Keratinocyte (primary cell): Measurements from ENCODE around the gene FBXW7. TPM values are rescaled to one million over a fixed set of nuclear protein-coding genes. Genes with fewer than 3 reads are reported as not detected.

Experiments used
- DNase-seq: peaks from one replicate; pipeline ENCODE4 v3.0.0-alpha.2; 2011; ENCODE audit warnings: low read depth, missing footprints, low spot score
- FAIRE-seq: peaks from 2 replicates; lab custom pipeline; 2011; peaks lifted over from hg19 to GRCh38; lab: Jason Lieb, UNC
- H2AFZ ChIP-seq: 2 replicates; pipeline ENCODE4 v1.6.0; 2012; ENCODE audit warnings: low read length, control low read depth, inconsistent platforms; ENCODE audit not compliant: control insufficient read depth
- H3K27ac ChIP-seq: 2 replicates; pipeline ENCODE4 v1.5.1; 2011; ENCODE audit warnings: low read length; ENCODE audit not compliant: control insufficient read depth, insufficient read depth
- H3K27me3 ChIP-seq: 3 replicates; pipeline ENCODE4 v1.6.0; 2011; ENCODE audit warnings: low read length; ENCODE audit not compliant: control insufficient read depth, insufficient read depth; ENCODE audit errors: extremely low read depth
- H3K36me3 ChIP-seq, 2 experiments: 2 replicates in 1 of 2; 3 replicates in 1 of 2; pipeline ENCODE4 v1.5.1; 2011; ENCODE audit warnings: low read length in 2 of 2, mild to moderate bottlenecking in 1 of 2; ENCODE audit not compliant: control insufficient read depth in 2 of 2, insufficient read depth in 2 of 2; ENCODE audit errors: extremely low read depth in 1 of 2
- H3K4me1 ChIP-seq: 3 replicates; pipeline ENCODE4 v1.5.1; 2011; ENCODE audit warnings: low read length; ENCODE audit not compliant: control insufficient read depth, insufficient read depth; ENCODE audit errors: extremely low read depth
- H3K4me2 ChIP-seq: 3 replicates; pipeline ENCODE4 v1.6.0; 2011; ENCODE audit warnings: low read depth, low read length; ENCODE audit not compliant: control insufficient read depth, insufficient read depth; ENCODE audit errors: extremely low read depth
- H3K4me3 ChIP-seq, 3 experiments: fragments of 200-600 bp in 1 of 3; sonication (generic) in 1 of 3; 2 replicates in 2 of 3; 3 replicates in 1 of 3; pipeline ENCODE4 v1.5.1; 2011 to 2016; ENCODE audit warnings: low read length in 3 of 3, mild to moderate bottlenecking in 3 of 3, control low read depth in 2 of 3, inconsistent platforms in 1 of 3, low read depth in 1 of 3, mixed read lengths in 1 of 3, mixed run types in 1 of 3, moderate library complexity in 1 of 3; ENCODE audit not compliant: control insufficient read depth in 2 of 3, insufficient read depth in 2 of 3; ENCODE audit errors: extremely low read depth in 1 of 3
- H3K79me2 ChIP-seq: 2 replicates; pipeline ENCODE4 v1.6.0; 2012; ENCODE audit warnings: low read length; ENCODE audit not compliant: control insufficient read depth, insufficient read depth
- H3K9ac ChIP-seq: 3 replicates; pipeline ENCODE4 v1.6.0; 2011; ENCODE audit warnings: low read length; ENCODE audit not compliant: control insufficient read depth, insufficient read depth; ENCODE audit errors: extremely low read depth
- H3K9me1 ChIP-seq: 3 replicates; pipeline ENCODE4 v1.6.0; 2011; ENCODE audit warnings: low read length; ENCODE audit not compliant: control insufficient read depth, insufficient read depth; ENCODE audit errors: extremely low read depth
- H3K9me3 ChIP-seq: 2 replicates; pipeline ENCODE4 v1.5.1; 2012; ENCODE audit warnings: low read depth, low read length; ENCODE audit not compliant: control insufficient read depth
- H4K20me1 ChIP-seq: 3 replicates; pipeline ENCODE4 v1.6.0; 2011; ENCODE audit warnings: low read length; ENCODE audit not compliant: control insufficient read depth, insufficient read depth; ENCODE audit errors: extremely low read depth
- CTCF ChIP-seq, 3 experiments: IDR thresholded peaks in 1 of 3; conservative IDR thresholded peaks in 1 of 3; optimal IDR thresholded peaks in 1 of 3; 2 replicates in 2 of 3; 3 replicates in 1 of 3; pipeline versions ENCODE3 to v1.5.1; 2011; ENCODE audit warnings: low read length in 3 of 3, mild to moderate bottlenecking in 3 of 3, moderate library complexity in 2 of 3, control low read depth in 1 of 3, inconsistent platforms in 1 of 3; ENCODE audit not compliant: insufficient read depth in 2 of 3; ENCODE audit errors: extremely low read depth in 1 of 3
- EZH2 ChIP-seq: IDR thresholded peaks from one replicate; pipeline ENCODE4 v1.6.1; 2012; ENCODE audit warnings: inconsistent platforms, mild to moderate bottlenecking, low read length, moderate library complexity
- dilution Hi-C: fragments of 300-500 bp; cut with MboI; formaldehyde crosslinking; loops from one replicate; pipeline ENCODE4 v1.7.0; 2020; ENCODE audit warnings: low sequenced_read_pairs; ENCODE audit not compliant: extremely low pct_ligation_motif_present
- polyA plus RNA-seq, 5 experiments: library from polyadenylated mRNA; depleted of rRNA in 3 of 5; stranded (reverse) in 3 of 5; stranded (forward) in 1 of 5; unstranded in 1 of 5; fragments of >200 nt; gene quantifications; 1 replicate in 1 of 5; 2 replicates in 3 of 5; 3 replicates in 1 of 5; pipeline versions ENCODE4 v1.2.1 to v1.2.3, GENCODE V29; 2011 to 2012; ENCODE audit warnings: missing spikeins in 2 of 5, low read depth in 1 of 5, low replicate concordance in 1 of 5

The FBXW7 gene
- polyA plus RNA-seq, 1 donor (not counting 4 experiments of a cell fraction or from before 2014, with no cell fraction given) = 39.6 TPM

- TF ChIP-seq CTCF (optimal IDR thresholded peaks at IDR 0.05 in 1 of 3, IDR thresholded peaks at IDR 0.05 in 1 of 3, conservative IDR thresholded peaks at IDR 0.05 in 1 of 3; ENCODE audit: extremely low read depth in 1 of 3, insufficient read depth in 2 of 3, low read length in 3 of 3) (no peak), EZH2 (no peak)
- H3K9me1 ChIP-seq = no peaks in the 10 kb centered on the region
- H3K4me3 ChIP-seq = no peak overlapping the region
- no peaks in the 10 kb centered on the region for H3K27me3 ChIP-seq
- H3K9me3 ChIP-seq = no peaks in the 10 kb centered on the region
- no peak overlapping the region for H3K4me2 ChIP-seq
- dilution Hi-C loops = no loop called here
- no peaks in the 10 kb centered on the region for H3K79me2 ChIP-seq
- no peak overlapping the region for H2AFZ ChIP-seq
- H3K27ac ChIP-seq = no peak overlapping the region
- no peaks in the 10 kb centered on the region for H3K36me3 ChIP-seq
- FAIRE-seq = no peak
- no peaks in the 10 kb centered on the region for H3K4me1 ChIP-seq
- H3K9ac ChIP-seq = no peak overlapping the region
- DNase-seq = no peak
- H4K20me1 ChIP-seq = no peaks in the 10 kb centered on the region
Measured at GRCh38 chr4:152556834-152557233, 20.9 kb upstream of the FBXW7 start.

GRCh38 chr4:152556283-152556682 lies 20.4 kb upstream of the FBXW7 start:
- Histone ChIP-seq H2AFZ (no peak overlapping the region), H3K4me3 (no peak overlapping the region), H3K27ac (no peak overlapping the region), H3K79me2 (no peaks in the 10 kb centered on the region), H3K4me2 (no peak overlapping the region), H3K9me3 (no peaks in the 10 kb centered on the region), H4K20me1 (no peaks in the 10 kb centered on the region), H3K9me1 (no peaks in the 10 kb centered on the region), H3K4me1 (no peaks in the 10 kb centered on the region), H3K36me3 (no peaks in the 10 kb centered on the region), H3K9ac (no peak overlapping the region), H3K27me3 (no peaks in the 10 kb centered on the region)
- TF ChIP-seq CTCF (optimal IDR thresholded peaks at IDR 0.05 in 1 of 3, IDR thresholded peaks at IDR 0.05 in 1 of 3, conservative IDR thresholded peaks at IDR 0.05 in 1 of 3; ENCODE audit: extremely low read depth in 1 of 3, insufficient read depth in 2 of 3, low read length in 3 of 3) = no peak
- TF ChIP-seq EZH2 = no peak
- dilution Hi-C loops = no loop called here
- DNase-seq = no peak
- no peak for FAIRE-seq
